ENCODE data around the gene PRPF8.

The PRPF8 gene

DNA sequence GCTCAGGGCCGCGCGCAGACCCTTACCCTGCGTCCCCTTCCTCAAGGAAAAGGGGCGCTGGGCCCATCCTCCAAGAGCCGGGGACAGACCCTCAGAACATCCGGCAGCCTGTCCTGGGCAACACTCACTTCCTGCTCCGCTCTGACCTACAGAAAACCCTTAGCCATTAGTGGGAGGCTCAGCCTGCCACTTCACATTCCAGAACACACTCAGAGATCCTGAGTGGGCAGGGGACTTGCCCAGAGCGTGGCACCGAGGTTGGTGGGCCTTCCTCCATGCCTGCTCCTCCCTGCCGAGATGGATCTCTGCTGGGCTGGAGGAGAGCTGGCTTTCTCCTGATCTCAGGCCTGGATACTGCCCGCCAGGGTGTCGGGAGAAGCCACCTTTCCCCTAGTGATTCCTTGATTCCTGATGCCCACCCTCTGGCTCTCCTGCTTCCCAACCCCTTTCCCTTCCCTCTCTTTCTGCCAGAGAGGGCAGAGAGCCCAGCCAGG, 40.6 kb downstream of the PRPF8 start:
- peak; percentile 54 for DNase-seq

- DNase-seq: peak; percentile 34
Observed at GRCh38 chr17:1643293-1643998, 41.2 kb downstream of the PRPF8 start.

GRCh38 chr17:1641065-1641403, 43.6 kb downstream of the PRPF8 start:
- DNase-seq: no peak

DNA sequence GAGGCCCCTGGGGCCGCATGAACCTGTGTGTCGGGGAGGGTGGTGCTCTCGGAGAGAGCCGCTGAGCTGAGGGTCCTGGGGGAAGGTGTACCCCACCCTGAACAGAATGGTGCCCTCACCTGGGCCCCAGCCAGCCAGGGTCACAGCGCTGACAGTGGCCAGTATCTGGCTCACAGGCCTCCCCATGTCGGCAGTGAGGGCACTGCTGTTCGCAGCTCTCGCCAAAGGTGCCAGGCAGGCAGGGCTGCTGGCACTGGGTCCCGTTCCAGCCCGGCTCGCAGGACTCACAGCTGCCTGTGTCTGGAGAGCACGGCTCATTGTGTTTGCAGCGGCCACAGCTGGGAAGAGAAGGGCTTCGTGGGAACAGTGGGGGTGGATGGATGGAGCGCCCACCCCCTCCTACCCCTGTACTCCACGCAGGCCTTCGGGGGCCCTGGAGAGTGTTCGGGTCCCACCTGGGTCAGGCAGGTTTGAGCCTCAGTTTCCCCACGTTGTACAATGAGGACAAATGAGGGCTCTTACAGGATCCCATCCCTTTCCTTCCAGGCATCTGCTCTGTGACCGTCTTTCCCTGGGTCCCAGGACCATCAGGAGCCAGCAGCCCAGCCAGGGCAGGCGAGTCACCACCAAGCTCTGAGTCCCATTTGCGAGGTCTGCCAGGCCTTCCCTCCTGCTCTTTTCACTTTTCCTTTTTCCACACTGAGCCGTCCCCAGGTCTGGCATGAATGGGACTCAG, 44.2 kb downstream of the PRPF8 start:
- DNase-seq: no peak

DNA sequence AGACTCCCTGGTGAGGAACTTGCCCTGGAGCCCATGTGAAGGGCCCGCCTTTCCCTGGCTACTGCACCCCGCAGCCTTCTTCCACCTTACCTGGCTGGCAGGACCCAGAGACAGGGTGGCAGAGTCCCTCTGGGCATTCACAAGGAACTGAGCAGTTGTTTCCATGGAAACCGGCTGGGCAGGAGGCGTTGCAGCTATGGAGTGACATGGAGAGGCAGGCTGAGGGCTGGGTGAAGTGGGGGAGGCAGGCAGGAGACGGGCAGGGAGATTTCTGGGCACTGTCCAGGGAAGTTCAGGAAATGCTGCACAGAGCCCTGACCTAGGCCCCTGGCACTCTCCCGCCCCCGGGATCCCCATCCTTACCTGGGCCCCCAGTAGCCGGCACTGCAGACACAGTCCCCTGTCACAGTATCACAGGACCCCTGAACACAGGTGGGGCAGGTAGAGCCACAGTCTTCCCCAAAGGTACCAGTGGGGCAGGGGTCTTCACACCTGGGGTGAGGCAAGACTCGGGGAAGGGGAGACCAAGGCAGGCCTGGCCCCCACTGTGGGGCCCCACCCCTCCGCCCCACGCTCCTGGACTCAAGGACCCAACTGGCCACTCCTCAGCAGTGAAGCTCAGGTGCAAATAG, 45.0 kb downstream of the PRPF8 start:
- DNase-seq: no peak

DNA sequence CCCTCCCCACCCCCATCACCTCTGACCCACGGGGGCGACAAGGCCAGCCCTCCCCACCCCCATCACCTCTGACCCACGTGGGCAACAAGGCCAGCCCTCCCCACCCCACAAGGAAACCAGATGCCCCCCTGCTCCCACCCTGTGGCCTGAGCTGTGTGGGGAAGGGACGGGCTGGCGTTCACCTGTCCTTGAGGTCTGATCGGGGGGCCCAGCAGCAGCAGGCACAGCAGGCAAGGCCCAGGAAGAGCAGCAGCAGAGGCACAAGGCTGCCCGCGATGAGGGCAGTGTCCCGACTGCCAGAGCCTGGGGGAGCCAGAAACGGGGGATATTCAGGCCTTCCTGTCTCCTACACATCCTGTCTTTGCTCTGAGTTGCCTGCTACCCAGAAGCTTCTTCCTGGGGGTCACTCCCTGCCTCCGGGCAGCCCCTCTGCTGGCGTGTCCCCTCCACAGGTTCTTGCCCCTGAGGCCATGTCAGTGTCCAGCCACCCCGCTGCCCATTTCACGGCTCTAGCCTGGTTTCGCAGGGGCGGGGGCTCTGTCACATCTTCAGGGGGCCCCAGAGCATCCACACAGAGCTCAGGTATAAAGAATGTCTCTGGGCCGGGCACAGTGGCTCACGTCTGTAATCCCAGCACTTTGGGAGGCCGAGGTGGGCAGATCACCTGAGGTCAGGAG, 45.9 kb downstream of the PRPF8 start:
- DNase-seq: no peak

- no peak for DNase-seq
Observed at GRCh38 chr17:1638171-1638590, 46.5 kb downstream of the PRPF8 start.

GRCh38 chr17:1636732-1637285, 47.9 kb downstream of the PRPF8 start:
- DNase-seq: no peak

DNA sequence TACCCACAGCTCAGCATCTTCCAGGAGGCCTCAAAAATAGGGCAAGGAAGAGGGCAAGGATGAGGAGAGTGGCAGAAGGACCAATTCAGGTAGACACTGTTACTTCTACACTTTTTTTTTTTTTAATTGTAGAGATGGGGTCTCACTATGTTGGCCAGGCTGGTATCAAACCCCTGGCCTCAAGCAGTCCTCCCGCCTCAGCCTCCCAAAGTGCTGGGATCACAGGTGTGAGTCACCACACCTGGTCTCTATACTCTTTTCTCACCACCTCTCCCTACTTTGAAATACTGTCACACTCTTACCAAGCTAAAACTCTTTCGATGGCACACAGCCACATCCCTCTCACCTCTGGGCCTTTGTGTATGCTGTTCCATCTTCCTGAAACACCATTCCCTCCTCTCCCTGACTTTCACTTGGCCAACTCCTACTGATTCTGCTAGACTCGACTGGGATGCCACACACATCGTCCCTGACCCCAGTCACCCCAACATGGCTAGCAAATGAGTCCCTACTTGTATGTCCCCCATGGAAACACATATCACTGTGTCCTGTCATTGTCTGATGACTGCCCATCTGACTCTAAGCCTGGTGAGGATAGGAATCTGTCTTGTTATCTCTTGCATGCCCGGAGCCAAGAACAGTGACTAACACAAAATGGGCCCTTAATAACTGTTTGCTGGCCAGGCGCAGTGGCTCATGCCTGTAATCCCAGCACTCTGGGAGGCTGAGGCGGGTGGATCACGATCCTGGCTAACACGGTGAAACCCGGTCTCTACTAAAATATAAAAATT, 48.8 kb downstream of the PRPF8 start:
- no peak for DNase-seq

DNA sequence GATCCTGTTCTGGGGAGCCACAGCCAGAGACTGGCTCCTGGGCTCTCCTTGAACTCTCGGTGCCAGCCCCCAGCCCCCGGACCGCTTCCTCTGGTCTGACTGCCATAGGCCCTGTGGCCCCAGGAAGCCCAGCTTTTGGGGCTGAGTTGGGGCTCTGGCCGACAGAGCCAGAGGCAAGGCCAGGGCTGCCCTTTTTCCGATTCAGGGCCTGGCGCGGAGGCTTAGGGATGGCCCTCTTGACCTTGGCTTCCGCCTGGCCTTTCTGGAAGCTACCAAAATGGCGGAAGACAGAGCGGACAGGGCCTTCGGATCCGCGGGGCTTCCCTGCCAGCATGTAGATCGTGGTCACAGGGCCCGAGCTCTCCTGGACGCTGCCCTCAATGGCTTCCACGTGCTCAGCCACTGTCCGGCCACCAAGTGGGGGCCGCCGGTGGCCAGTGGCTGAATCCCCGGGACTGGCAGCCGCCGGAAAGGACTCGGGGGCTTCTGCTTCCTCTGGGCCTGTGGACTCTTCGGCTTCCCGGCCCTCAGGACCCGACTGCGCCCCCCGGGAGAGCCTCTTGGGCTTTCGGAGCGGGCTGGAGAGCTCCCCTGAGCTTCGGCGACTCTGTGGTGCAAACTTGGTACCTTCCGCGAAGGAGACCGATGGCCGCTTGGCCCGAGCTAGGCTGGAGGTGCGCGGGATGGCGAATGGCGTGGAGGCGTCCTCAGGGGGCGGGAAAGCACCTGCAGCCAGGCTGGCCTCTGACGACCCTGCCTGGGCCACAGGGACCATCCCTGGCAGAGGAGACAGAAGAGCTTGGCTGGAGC, 49.6 kb downstream of the PRPF8 start:
- DNase-seq: no peak

- peak; percentile 39 for DNase-seq
Observed at GRCh38 chr17:1630662-1631061, 54.0 kb downstream of the PRPF8 start.

GRCh38 chr17:1629504-1630310, 55.0 kb downstream of the PRPF8 start:
- DNase-seq: peak; percentile 79

GRCh38 chr17:1628856-1629503, 55.7 kb downstream of the PRPF8 start:
- peak; percentile 97 for DNase-seq

DNA sequence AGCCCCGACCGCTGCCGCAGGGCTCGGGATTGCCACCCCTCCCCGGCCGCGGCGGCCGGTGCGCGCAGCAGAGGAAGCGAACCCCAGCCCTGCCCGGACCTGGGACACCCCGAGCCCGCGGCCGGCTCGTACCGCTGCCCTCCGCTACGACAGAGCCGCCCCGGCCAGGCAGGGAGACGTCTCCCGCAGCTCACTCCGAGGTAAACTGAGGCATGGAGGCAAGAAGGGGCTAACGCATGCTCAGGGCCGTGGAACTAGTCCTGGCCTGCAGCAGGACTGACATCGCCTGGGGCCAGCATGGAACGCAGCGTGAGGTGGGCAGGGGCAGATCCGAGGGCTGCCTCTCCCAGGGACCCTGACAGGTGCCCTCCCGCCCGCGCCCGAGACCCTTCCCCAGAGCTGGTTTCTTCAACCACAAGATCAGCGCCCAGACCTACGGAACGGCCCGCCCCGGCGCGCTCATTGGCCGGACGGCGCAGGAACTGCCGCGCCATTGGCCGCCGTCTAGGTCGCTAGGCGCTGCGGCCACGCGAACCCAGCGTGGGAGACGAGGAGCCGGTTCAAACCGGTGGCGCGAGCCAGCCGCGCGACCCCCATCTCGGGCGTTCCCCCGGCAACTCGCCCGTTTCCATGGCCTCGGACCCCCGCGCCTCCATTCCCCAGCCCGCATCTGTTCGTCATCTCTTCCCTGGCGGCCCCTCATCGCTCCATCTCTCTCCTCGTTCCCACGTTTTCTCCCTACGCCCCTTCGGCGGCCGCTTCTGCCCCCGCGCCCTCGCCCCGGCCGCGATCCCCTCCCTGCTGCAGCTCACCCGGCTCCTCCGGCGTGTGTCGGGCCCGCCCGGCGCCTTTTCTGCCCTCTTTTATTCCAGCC, 56.4 kb downstream of the PRPF8 start, which contains the start of gene SLC43A2:
Gene SLC43A2 (minus strand): TSS at position 853 of the 874 bp plus-strand sequence. CDS start 960 bp downstream, outside the sequence.
- peak; percentile 91 for DNase-seq

DNA sequence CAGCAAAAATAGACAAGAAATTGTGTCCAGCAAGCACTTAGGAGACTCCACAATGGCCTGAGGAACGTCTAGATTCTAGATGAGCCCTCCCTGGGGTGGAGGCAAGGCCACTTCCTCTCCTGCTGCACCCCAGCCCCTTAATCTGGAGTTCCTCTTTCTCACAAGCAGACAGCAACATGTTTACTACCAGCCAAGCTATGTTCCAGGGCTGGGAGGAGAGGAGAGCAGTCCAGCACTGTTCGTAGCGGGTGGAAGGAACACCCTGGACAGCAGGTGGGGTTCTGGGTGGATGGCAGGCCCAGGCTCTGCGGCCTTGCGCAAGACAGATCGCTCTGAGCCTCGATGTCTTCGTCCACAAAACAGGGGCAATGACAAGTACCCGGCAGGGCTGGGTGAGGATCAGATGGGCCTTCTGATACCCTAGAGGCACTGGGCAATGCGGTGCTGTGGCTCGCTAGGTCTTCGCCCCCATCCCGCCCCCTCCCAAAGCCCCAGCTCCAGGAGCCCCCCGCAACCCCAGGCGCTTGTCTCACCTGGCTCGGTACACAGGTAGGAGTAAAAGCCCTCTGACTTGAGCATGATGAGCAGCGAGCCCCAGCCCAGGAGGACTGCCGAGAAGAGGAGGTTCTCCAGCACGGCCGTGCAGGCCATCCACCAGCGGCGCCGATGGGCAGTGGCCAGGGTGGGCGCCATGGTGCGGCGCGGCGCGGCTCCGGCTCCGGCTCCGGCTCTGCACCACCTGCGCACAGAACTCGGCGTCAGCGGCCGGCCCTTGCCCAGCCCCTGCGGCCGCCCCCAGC, 57.3 kb downstream of the PRPF8 start:
- DNase-seq: peak; percentile 81

DNA sequence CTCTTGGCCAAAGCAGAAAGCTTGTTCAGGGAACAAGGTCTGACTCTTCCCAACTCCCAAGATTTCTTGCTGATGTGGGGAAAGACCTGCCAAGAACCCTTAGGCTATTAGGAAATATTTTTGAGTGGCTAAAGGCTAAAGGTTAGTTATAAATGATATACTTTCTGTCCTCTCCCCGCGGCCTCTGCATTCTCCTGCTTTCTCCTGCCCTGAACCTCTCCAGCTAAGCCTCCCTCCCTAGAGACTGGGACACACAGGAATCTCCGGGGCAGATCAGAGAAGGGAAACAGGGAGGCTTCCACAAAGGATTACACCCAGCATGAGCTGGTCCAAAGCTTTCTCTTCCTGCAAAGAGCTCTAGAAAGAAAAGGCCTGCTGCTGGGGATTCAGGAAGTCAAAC, 58.3 kb downstream of the PRPF8 start:
- no peak for DNase-seq

DNA sequence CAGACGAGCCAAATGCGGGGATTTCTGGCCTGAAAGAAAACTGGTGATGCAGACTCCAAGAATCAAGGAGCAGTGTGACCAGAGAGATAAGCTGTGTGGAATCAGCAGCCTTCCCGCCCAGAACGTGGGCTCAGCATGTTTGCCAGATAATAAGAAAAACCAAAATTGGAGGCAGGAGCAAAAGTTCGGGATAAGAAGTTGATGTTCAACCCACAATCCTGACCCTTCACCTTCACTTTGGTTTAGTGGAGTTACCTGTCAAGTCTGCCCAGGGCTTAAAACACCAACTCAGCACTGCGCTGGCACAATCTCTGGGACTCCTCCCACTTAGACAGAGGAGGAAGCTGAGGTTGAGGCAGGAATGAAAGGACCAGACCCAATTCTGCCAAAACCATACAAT, 59.1 kb downstream of the PRPF8 start:
- DNase-seq: peak; percentile 40

DNA sequence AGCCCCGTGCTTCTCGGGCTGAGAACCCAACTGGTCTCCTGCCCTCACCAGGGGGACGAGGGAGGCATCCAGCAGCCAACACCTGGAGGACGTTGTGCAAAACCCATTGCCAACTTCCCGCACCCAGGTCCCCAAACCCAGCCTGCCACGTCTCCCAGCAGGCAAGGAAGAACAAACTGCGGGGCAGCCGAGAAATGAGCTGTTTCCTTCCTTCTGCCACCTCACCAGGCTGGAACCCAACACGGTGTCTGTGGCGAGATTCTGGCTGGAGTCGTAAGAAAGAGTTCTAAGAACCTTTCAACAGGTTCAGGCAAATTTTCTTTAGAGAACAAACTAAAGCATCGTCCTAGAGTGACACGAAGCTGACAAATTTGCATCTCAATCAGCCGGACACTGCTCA, 59.6 kb downstream of the PRPF8 start:
- no peak for DNase-seq
